ENCODE data around the gene GLG1. TPM values are rescaled to one million over a fixed set of nuclear protein-coding genes. Genes with fewer than 3 reads are reported as not detected.

The GLG1 gene
- total RNA-seq, 1 experiment from 2014 or later = 237 TPM

DNA sequence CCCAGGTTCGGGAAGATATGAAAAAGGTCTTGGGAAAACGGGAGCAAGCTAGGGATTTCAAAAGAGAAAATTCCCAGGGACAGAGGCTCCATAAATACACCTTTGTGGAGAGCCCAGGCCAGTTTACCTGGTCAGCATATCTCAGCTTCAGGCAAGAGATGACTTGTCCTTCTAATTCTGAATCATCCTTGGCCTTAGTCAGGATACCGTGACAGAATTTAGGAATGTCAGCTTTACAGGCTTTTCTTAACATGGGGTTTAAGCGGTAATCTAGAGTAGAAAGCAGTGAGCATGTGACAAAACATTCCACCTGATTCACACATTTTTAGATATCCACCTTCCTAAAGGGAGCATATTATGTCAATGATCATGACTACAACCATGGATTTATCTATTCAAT, 144.6 kb downstream of the GLG1 start (continued):
- TF ChIP-seq, protein P1, sequence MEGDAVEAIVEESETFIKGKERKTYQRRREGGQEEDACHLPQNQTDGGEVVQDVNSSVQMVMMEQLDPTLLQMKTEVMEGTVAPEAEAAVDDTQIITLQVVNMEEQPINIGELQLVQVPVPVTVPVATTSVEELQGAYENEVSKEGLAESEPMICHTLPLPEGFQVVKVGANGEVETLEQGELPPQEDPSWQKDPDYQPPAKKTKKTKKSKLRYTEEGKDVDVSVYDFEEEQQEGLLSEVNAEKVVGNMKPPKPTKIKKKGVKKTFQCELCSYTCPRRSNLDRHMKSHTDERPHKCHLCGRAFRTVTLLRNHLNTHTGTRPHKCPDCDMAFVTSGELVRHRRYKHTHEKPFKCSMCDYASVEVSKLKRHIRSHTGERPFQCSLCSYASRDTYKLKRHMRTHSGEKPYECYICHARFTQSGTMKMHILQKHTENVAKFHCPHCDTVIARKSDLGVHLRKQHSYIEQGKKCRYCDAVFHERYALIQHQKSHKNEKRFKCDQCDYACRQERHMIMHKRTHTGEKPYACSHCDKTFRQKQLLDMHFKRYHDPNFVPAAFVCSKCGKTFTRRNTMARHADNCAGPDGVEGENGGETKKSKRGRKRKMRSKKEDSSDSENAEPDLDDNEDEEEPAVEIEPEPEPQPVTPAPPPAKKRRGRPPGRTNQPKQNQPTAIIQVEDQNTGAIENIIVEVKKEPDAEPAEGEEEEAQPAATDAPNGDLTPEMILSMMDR (IDR thresholded peaks at IDR 0.05 in 2 of 3, conservative IDR thresholded peaks at IDR 0.05 in 1 of 3; ENCODE audit: borderline replicate concordance in 1 of 3, insufficient read depth in 1 of 3, low read depth in 2 of 3, low read length in 2 of 3) = no peak
- no peak for TF ChIP-seq ZNF274 (IDR thresholded peaks at IDR 0.05; ENCODE audit: low read depth, low read length)
- TF ChIP-seq EGR1 (IDR thresholded peaks at IDR 0.05; ENCODE audit: low read depth) = no peak
- TF ChIP-seq EZH2phosphoT487 (IDR thresholded peaks at IDR 0.05; ENCODE audit: borderline replicate concordance) = no peak
- TF ChIP-seq SIN3A (IDR thresholded peaks at IDR 0.05; ENCODE audit: low read depth) = no peak

DNA sequence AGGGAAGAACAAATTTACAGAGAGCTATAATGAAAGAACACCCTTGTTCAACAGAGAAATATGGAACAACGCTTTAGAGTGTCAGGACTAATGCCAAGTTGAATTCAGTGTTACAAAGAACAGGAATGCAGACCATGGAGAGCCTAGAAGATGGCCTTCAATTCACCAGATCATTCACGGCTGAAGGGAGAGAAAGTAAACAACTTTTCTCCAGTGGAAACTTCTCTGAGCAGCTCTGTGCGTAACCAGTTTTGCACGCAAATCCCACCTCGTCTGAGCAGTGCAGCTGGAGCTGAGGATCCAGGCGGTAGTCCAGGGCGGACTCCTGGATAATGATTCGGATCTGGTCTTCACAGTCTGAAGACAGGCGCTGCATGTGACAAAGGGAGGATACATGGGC, 145.1 kb downstream of the GLG1 start:
- CTCF ChIA-PET = no interaction called here
- intact Hi-C loops (cut with micrococcal nuclease) = no loop called here
- TF ChIP-seq, protein P1 (IDR thresholded peaks at IDR 0.05 in 2 of 3, conservative IDR thresholded peaks at IDR 0.05 in 1 of 3; ENCODE audit: borderline replicate concordance in 1 of 3, insufficient read depth in 1 of 3, low read depth in 2 of 3, low read length in 2 of 3) = no peak
- TF ChIP-seq YY1 (IDR thresholded peaks at IDR 0.05; ENCODE audit: extremely low read depth, insufficient replicate concordance, low read depth, low read length) = no peak
- no peak for TF ChIP-seq ZFX (IDR thresholded peaks at IDR 0.05)
- no peak for TF ChIP-seq EZH2phosphoT487 (IDR thresholded peaks at IDR 0.05; ENCODE audit: borderline replicate concordance)
- no peak for TF ChIP-seq CEBPB (IDR thresholded peaks at IDR 0.05; ENCODE audit: low read depth)
- no peak for TF ChIP-seq EGR1 (IDR thresholded peaks at IDR 0.05; ENCODE audit: low read depth)
- TF ChIP-seq FOSL1 (IDR thresholded peaks at IDR 0.05; ENCODE audit: low read depth) = no peak
- no peak for TF ChIP-seq RAD21 (IDR thresholded peaks at IDR 0.05; ENCODE audit: low read depth)
- no peak for TF ChIP-seq CBX3 (IDR thresholded peaks at IDR 0.05; ENCODE audit: low read depth)
- TF ChIP-seq, protein P2, sequence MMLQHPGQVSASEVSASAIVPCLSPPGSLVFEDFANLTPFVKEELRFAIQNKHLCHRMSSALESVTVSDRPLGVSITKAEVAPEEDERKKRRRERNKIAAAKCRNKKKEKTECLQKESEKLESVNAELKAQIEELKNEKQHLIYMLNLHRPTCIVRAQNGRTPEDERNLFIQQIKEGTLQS (IDR thresholded peaks at IDR 0.05) = no peak
- no peak for TF ChIP-seq SP1 (IDR thresholded peaks at IDR 0.05; ENCODE audit: low read depth)
- TF ChIP-seq, protein P3, sequence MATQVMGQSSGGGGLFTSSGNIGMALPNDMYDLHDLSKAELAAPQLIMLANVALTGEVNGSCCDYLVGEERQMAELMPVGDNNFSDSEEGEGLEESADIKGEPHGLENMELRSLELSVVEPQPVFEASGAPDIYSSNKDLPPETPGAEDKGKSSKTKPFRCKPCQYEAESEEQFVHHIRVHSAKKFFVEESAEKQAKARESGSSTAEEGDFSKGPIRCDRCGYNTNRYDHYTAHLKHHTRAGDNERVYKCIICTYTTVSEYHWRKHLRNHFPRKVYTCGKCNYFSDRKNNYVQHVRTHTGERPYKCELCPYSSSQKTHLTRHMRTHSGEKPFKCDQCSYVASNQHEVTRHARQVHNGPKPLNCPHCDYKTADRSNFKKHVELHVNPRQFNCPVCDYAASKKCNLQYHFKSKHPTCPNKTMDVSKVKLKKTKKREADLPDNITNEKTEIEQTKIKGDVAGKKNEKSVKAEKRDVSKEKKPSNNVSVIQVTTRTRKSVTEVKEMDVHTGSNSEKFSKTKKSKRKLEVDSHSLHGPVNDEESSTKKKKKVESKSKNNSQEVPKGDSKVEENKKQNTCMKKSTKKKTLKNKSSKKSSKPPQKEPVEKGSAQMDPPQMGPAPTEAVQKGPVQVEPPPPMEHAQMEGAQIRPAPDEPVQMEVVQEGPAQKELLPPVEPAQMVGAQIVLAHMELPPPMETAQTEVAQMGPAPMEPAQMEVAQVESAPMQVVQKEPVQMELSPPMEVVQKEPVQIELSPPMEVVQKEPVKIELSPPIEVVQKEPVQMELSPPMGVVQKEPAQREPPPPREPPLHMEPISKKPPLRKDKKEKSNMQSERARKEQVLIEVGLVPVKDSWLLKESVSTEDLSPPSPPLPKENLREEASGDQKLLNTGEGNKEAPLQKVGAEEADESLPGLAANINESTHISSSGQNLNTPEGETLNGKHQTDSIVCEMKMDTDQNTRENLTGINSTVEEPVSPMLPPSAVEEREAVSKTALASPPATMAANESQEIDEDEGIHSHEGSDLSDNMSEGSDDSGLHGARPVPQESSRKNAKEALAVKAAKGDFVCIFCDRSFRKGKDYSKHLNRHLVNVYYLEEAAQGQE (IDR thresholded peaks at IDR 0.05; ENCODE audit: low read depth) = no peak
- no peak for TF ChIP-seq JUND (IDR thresholded peaks at IDR 0.05)
- no peak for TF ChIP-seq TCF7L2 (IDR thresholded peaks at IDR 0.05; ENCODE audit: borderline replicate concordance, extremely low read depth, insufficient read depth, insufficient read length)
- no peak for TF ChIP-seq POLR2AphosphoS5 (IDR thresholded peaks at IDR 0.05; ENCODE audit: low read depth, low read length)
- TF ChIP-seq, protein P4, sequence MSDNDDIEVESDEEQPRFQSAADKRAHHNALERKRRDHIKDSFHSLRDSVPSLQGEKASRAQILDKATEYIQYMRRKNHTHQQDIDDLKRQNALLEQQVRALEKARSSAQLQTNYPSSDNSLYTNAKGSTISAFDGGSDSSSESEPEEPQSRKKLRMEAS (IDR thresholded peaks at IDR 0.05) = no peak
- TF ChIP-seq SRF (IDR thresholded peaks at IDR 0.05; ENCODE audit: low read depth) = no peak

More for the DNA sequence above, 145.1 kb downstream of the GLG1 start:
- no peak overlapping the region for H3K27ac ChIP-seq (ENCODE audit: low read depth, low read length)
- no peak overlapping the region for H3K4me2 ChIP-seq (ENCODE audit: low read length)
- DNase-seq (ENCODE audit: low read depth, low spot score) = no peak
- no peaks in the 10 kb centered on the region for H3K9me2 ChIP-seq (ENCODE audit: insufficient read depth)
- ChIA-PET POLR2A (no interaction called here), RAD21 (ENCODE audit: low non-redundant PET in 1 of 2, low total read pairs in 2 of 2, uncharacterized antibody in 2 of 2, unreplicated experiment in 2 of 2) (no interaction called here)
- H3K36me3 ChIP-seq (ENCODE audit: control insufficient read depth in 1 of 2, insufficient read depth in 2 of 2, low read length in 2 of 2) = peaks cover 43 to 53% of the 10 kb centered on the region in 2 experiments
- H3K4me1 ChIP-seq (ENCODE audit: control insufficient read depth in 1 of 2, insufficient read depth in 2 of 2, low read length in 2 of 2) = peaks cover 0 to under 1% of the 10 kb centered on the region in 2 experiments; a peak in 1 of 4 replicates
- H4K20me1 ChIP-seq (ENCODE audit: insufficient read depth) = no peaks in the 10 kb centered on the region
- no peaks in the 10 kb centered on the region for H3K27me3 ChIP-seq (ENCODE audit: insufficient read depth, low read length)
- H3K79me2 ChIP-seq (ENCODE audit: insufficient read depth, low read length) = no peaks in the 10 kb centered on the region
- no TSS peak for BruUV-seq (replicated peaks)
- no peak overlapping the region for H3K9ac ChIP-seq (ENCODE audit: low read length)
- no peak for ATAC-seq
- H2AFZ ChIP-seq (ENCODE audit: low read depth, low read length, poor library complexity, severe bottlenecking) = no peak overlapping the region
- H3K9me3 ChIP-seq (ENCODE audit: control insufficient read depth in 1 of 2, insufficient read depth in 1 of 2, low read depth in 1 of 2, low read length in 2 of 2) = no peaks in the 10 kb centered on the region
- no peak overlapping the region for H3K4me3 ChIP-seq (replicated peaks in 1 of 2; ENCODE audit: low read depth in 1 of 2, low read length in 2 of 2)
